HG03442 (cell line): ENCODE data around the gene CAPN14.

Experiments
- ATAC-seq: cut with Tn5 transposase; IDR thresholded peaks from one replicate; pipeline ENCODE4 v1.9.1; 2021; ENCODE audit warnings: mild to moderate bottlenecking, moderate library complexity; ENCODE audit not compliant: unreplicated experiment

The CAPN14 gene

GRCh38 chr2:31244101-31244500 is 26.8 kb upstream of the CAPN14 start:
- ATAC-seq: no peak

- ATAC-seq: no peak
These were observed 25.7 kb upstream of the CAPN14 start for GRCh38 chr2:31243053-31243452.

GRCh38 chr2:31241625-31242270 is 24.4 kb upstream of the CAPN14 start:
- no peak for ATAC-seq

- no peak for ATAC-seq
These were observed 23.4 kb upstream of the CAPN14 start for GRCh38 chr2:31240381-31241365.

GRCh38 chr2:31239593-31240177 is 22.4 kb upstream of the CAPN14 start:
- ATAC-seq: no peak

DNA sequence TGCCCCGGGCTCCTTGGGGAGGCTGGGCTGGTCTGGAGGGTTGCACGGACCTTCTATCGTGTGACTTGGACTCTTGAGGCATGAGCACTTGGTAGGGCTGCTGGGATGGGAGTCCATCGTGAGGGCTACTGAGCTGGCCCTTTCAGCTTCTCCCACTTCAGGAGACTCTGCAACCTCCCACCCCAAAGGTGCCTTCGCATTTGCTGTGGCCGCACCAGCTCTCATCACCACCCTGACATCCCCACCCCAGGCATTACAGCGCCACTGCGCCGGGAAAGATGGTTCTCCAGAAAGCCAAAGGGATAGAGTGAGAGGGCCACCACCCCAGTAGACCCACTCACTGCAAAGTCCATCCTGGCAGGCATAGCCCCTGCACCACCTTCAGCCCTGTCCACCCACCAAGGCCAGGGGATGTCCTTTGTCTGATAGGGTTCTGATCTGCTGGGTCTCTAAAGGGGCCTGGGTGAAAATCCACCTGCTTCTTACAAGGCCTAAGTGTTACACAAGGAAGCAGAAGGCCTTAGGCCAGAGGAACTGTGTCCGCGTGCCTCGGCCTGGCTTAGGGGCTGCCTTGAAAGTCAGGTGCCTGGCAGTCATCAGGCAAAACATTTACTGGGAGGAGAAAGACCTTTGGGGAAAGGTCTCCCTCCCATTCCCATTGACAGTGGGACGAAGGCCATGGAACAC is 21.7 kb upstream of the CAPN14 start:
- no peak for ATAC-seq

- no peak for ATAC-seq
These were observed 21.0 kb upstream of the CAPN14 start for GRCh38 chr2:31238126-31238905.

DNA sequence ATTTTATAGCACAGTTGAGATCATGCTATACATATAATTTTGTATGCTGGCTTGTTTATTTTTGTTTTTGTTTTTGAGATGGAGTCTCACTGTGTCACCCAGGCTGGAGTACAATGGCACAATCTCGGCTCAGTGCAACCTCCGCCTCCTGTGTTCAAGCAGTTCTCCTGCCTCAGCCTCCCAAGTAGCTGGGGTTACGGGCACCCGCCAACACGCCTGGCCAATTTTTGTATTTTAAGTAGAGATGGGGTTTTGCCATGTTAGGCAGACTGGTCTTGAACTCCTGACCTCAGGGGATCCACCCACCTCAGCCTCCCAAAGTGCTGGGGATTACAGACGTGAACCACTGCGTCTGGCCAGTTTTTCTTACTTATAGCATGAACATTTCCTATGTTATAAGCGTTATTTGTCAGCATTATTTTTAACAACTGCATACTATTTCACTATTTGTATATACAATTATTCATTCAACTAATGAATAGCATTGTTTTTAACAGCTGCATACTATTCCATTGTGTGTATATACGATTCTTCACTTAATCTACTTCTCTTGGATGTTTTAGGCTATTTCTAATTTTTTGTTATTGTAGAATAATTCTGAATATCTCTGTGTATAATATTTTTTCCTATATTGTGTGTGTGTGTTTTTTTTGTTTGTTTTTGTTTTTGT is 20.2 kb upstream of the CAPN14 start:
- ATAC-seq: no peak

DNA sequence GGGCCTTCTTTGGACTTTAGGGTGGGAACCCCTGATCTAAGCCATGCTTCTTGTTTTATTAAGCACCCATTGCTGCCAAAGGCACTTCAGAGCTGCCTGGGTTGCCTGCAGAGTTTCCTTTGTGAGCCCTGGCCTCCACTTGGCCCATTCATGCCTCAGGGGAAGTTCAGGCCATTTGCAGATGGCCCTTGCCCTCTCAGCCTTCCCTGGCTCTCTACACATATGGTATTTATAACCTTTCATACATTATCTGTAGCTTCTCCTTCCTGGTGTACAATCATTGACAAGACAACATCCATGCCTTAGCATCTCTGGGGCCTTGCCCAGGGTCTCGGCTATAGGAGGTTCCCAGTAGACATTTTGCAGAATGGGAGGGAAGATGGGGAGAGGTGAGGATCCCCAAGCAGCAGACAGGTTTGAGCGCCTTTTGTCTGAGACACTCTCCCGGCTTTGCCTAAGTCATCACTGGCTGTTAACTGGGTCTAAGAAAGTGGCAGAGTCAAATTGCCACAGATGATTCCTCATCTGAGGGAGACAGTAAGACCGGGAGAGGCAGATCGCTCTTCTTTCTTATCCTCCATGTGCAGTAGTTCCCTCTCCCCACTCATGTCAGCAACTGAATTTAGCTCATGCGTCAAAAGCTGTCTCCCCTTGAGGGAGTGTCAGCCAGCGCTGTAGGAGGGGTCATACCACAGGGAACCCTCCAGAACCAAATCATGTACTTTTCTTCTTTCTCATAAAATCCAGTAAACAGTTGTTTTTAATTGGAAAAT is 19.3 kb upstream of the CAPN14 start:
- ATAC-seq: no peak

- ATAC-seq: no peak
These were observed 18.2 kb upstream of the CAPN14 start for GRCh38 chr2:31235504-31235902.

GRCh38 chr2:31234683-31235503 is 17.6 kb upstream of the CAPN14 start:
- ATAC-seq: no peak

DNA sequence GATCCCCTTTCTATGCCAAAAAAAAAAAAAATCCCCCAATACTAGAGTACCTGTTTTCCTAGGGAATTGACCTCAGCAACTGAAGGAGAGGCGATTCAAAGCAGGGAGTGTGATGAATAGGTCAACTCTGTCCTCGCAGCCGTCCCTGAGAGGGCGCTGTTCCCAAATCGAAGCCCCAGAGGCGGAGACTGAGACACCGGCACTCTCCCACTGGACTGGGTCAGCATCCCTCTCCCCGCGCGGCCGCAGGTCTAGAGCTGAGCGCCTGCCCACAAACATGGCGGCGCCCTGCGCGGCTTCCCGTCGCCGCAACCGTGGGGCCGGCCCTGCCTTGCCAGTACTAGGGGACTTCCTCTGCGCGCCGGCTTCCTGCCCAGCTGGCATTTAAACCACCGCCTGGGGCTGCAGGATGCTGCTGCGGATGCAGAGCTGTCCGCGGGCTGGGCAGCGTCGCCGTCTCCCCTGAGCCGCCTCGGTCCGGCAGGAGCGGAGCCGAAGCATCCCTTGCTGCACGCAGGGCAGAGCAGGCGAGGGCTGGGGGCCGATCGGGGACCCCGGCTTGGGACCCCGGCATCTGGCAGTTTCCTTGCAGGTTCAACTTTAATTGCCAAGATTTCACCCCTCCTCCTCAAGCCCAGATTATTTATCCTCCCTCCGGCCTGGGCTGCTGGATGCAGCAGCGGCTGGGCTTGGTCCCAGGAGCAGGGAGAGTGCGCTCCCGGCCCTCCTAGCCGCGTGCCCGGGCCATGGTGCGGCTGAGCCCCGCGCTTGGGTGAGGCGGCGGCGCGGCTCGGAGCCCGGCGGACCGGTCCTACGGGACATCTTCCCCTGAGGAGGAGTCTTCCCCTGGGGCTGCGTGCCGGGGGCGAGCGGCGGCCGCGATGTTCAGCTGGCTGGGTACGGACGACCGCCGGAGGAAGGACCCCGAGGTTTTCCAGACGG is 16.7 kb upstream of the CAPN14 start, which contains the start of gene EHD3:
Gene EHD3, plus strand, starts transcription at position 412 of the 942 bp plus-strand sequence. Its CDS starts 470 bp downstream, at position 882.
- peak; percentile 94 for ATAC-seq

DNA sequence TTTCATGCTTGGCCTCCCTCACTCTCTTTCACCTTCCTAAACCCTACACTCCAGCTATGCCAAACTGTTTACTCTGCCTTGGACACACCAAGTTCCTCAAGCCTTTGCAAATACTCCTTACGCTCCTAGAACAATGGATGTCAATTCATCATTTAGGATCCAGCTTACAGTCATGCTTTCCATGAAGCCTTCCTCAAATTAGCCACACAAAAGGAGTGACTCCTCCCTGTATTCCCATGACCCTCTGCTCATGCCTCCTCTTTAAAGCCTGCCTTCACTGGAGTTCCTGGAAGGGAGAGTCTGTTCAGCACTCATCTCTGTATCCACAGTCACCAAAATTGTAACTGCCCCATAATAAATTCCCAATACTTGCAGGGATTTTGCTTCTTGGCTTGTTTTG is 15.9 kb upstream of the CAPN14 start:
- no peak for ATAC-seq

- ATAC-seq: no peak
These were observed 15.3 kb upstream of the CAPN14 start for GRCh38 chr2:31232586-31232985.

DNA sequence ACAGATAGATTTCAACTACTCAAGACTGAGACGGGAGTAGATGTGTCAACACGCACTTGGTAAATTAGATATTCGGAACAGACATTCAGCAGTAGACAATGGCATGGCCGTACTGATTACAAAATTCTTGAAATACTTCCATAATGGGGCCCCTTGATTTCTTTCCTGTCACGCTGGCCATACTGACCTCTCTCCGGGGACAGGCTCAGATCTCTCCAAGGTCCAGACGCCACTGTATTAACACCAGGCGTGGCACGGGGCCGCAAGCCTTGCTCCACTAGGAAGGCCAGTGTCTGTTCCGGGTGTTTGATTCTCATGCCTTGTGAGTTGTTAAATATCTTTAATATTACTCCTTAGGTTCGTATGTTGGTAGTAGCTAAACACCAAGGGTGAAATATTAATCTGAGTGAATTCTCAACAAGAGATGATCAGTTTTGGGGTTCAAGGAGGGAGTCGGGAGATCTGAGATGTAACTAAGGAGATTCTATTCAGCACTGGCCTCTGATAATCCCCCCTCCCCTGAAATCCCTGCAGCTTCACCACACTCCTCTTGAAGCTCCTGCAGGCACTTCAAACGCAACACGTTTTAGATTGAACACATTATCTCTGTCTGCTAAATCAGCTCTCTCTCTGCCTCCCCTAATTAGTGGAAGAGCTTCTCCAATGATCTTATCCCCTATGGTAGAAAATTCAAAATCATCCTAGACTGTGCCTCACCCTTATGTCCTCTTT is 14.4 kb upstream of the CAPN14 start:
- ATAC-seq: no peak

DNA sequence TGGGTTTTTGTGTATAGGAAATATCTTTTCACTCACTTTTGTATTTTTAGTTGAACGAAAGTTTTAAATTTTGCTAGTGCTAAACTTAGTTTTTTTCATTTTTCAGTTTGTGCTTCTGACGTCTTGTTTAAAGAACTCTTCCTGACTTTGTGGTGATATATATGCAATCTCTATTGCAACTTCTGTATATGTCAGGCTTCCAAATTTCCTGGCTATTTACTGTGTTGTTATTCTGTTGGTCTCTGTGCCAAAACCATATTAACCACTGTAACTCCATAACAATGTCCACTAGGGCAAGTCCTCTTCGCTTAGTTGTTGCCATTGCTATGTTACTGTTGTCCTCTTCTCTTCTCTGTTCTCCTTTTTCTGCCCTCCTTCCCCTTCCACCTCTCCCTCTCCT is 13.4 kb upstream of the CAPN14 start:
- no peak for ATAC-seq
